Uterus (tissue), 4 donors: Measurements from ENCODE around the gene BDH1. TPM values are rescaled to one million over a fixed set of nuclear protein-coding genes. Genes with fewer than 3 reads are reported as not detected.
"Not testable (repeated sequence)": the region's sequence is repeated elsewhere in the genome, so short reads cannot be mapped to it uniquely, and the experiment has no call there.

Source experiments
- DNase-seq, 2 donors: peaks; one replicate each; pipeline ENCODE4 v3.0.0-alpha.2; 2019 to 2020
- H3K27ac ChIP-seq, 2 donors: fragments of 200-600 bp; sonication (generic); 1 replicate in 1 of 2; 2 replicates in 1 of 2; pipeline ENCODE4 v1.5.1; 2016 to 2018
- H3K27me3 ChIP-seq, 2 donors: fragments of 200-600 bp; sonication (generic); one replicate each; pipeline ENCODE4 v1.5.1; 2018 to 2019; ENCODE audit warnings: control low read depth in 1 of 2
- H3K36me3 ChIP-seq, 2 donors: fragments of 200-600 bp; sonication (generic); one replicate each; pipeline ENCODE4 v1.5.1; 2019; ENCODE audit warnings: control low read depth in 1 of 2
- H3K4me1 ChIP-seq, 2 donors: fragments of 200-600 bp; sonication (generic); one replicate each; pipeline ENCODE4 v1.5.1; 2018 to 2019; ENCODE audit warnings: control low read depth in 1 of 2
- H3K4me3 ChIP-seq, 2 donors: fragments of 200-600 bp; sonication (generic); 1 replicate in 1 of 2; 2 replicates in 1 of 2; pipeline ENCODE4 v1.5.1; 2018 to 2019; ENCODE audit warnings: mild to moderate bottlenecking in 1 of 2
- H3K9me3 ChIP-seq, 2 donors: fragments of 200-600 bp; sonication (generic); one replicate each; pipeline ENCODE4 v1.5.1; 2019; ENCODE audit warnings: control low read depth in 1 of 2
- POLR2A ChIP-seq, 2 donors: fragments of 450-650 bp; IDR thresholded peaks; one replicate each; pipeline ENCODE4 v1.6.1; 2016; ENCODE audit warnings: antibody characterized with exemption in 2 of 2, mild to moderate bottlenecking in 1 of 2, moderate library complexity in 1 of 2
- intact Hi-C: fragments of 100-400 bp; cut with DNase I; formaldehyde crosslinking; loops from one replicate; pipeline ENCODE4 v1.15.1; 2023; ENCODE audit warnings: low total_unique reads
- total RNA-seq, 4 donors: library from RNA; depleted of rRNA in 3 of 4; stranded (reverse); fragments of >200 nt in 3 of 4; gene quantifications; one replicate each; pipeline versions ENCODE4 v1.1.0 to v1.2.4, GENCODE V29; 2014 to 2023
- TF ChIP-seq, protein P1 (sequence below), 4 experiments: fragments of 200-600 bp in 2 of 4; fragments of 450-650 bp in 2 of 4; sonication (generic) in 2 of 4; IDR thresholded peaks; one replicate each; pipeline ENCODE4 v1.5.1; 2016 to 2019; ENCODE audit warnings: antibody characterized with exemption in 4 of 4, mild to moderate bottlenecking in 2 of 4, moderate library complexity in 1 of 4
- donor health status: DM: yes; HTN: yes; CAD: no.

The BDH1 gene
- total RNA-seq, 4 donors from 2014 or later = 4.4 to 23.1 (median 8.6) TPM

DNA sequence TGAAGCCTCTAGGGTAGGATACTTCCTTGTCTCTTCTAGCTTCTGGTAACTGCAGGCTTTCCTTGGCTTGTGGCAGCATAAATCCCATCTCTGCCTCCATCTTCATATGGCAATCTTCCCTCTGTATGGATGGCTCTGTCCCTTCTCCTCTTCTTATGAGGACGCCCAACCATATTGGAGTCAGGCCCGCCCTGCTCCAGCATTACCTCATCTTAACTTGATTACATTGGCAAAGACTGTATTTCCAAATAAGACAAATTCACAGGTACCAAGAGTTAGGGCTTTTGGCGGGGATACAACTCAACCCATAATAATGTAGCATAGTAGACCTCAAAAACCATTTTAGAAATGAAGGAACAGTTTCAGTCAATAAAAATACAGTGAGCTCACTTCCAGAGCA is 75.4 kb downstream of the BDH1 start:
- H3K36me3 ChIP-seq = no peaks in the 10 kb centered on the region
- no peaks in the 10 kb centered on the region for H3K4me1 ChIP-seq
- no peak for TF ChIP-seq POLR2A (IDR thresholded peaks at IDR 0.05)
- TF ChIP-seq, protein P1, sequence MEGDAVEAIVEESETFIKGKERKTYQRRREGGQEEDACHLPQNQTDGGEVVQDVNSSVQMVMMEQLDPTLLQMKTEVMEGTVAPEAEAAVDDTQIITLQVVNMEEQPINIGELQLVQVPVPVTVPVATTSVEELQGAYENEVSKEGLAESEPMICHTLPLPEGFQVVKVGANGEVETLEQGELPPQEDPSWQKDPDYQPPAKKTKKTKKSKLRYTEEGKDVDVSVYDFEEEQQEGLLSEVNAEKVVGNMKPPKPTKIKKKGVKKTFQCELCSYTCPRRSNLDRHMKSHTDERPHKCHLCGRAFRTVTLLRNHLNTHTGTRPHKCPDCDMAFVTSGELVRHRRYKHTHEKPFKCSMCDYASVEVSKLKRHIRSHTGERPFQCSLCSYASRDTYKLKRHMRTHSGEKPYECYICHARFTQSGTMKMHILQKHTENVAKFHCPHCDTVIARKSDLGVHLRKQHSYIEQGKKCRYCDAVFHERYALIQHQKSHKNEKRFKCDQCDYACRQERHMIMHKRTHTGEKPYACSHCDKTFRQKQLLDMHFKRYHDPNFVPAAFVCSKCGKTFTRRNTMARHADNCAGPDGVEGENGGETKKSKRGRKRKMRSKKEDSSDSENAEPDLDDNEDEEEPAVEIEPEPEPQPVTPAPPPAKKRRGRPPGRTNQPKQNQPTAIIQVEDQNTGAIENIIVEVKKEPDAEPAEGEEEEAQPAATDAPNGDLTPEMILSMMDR (IDR thresholded peaks at IDR 0.05) = no peak
- intact Hi-C loops = no loop called here
- no peaks in the 10 kb centered on the region for H3K9me3 ChIP-seq
- DNase-seq = no peak
- H3K27me3 ChIP-seq = no peaks in the 10 kb centered on the region
- no peak overlapping the region for H3K27ac ChIP-seq
- H3K4me3 ChIP-seq = no peak overlapping the region

DNA sequence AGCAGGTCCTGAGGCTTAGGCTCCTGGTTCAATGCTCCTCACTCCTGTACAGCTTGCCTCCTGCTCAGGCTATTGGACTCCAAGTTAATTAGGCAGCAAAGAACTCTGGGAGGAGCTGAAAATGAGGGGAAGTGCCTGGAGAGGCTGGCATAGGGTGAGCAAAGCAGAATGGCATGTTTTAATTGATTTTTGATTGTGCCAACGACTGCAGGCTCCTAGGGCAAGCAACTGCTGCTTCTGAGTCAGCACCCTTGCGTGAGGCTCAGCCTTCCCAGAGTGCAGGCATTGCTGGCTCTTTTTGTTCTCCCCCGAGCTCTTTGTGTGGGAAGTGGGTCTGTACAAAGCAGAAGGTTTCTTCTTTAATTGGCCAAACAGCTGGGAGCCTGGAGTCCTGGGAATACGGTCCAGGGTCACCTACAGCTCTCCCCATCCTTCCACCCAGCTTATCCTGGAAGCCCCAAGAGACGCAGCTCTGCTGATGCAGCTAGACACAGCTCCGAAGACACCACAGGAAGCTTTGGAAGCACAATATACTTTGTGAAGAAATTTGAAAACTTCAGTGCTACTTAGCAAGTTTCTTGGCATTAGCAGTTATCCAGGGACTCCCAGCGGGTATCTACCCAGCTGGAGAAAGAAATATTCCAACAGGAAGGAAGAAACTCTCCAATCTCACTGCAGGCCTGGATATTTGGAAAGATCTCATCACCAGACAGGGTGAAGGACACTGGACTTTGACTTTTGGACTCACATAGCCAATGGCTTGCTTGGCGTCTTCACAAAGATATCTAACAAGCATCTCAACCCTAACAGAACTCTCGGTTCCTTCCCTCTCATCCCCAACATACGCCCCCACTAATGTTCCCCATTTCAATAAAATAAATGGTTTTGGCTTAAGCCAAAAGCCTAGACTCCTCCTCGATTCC is 76.8 kb downstream of the BDH1 start:
- Histone ChIP-seq H3K27ac (no peak overlapping the region), H3K36me3 (no peaks in the 10 kb centered on the region), H3K4me1 (no peaks in the 10 kb centered on the region), H3K4me3 (no peak overlapping the region), H3K27me3 (no peaks in the 10 kb centered on the region), H3K9me3 (no peaks in the 10 kb centered on the region)
- intact Hi-C loops = no loop called here
- TF ChIP-seq POLR2A (IDR thresholded peaks at IDR 0.05) = no peak
- TF ChIP-seq, protein P1 (IDR thresholded peaks at IDR 0.05) = no peak
- no peak for DNase-seq

DNA sequence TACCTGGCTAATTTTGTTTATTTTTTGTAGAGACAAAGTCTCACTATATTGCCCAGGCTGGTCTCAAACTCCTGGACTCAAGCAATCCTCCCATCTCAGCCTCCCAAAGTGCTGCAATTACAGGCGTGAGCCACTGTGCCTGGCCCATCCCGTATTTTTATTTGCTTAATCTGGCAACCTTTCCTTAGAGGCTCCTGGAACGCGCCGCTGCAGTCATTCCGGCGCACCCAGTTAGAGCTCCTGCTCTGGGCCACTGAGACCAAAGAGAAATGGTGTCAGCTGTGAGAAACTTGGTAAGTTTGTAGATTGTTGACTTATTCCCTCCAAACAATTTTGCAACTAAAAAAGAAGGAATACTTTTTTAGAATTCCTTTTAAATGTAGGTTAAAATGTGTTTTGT is 78.0 kb downstream of the BDH1 start:
- H3K36me3 ChIP-seq, H3K4me1 ChIP-seq, intact Hi-C loops, DNase-seq, H3K27ac ChIP-seq, H3K4me3 ChIP-seq, H3K27me3 ChIP-seq, H3K9me3 ChIP-seq: not testable (repeated sequence)

DNA sequence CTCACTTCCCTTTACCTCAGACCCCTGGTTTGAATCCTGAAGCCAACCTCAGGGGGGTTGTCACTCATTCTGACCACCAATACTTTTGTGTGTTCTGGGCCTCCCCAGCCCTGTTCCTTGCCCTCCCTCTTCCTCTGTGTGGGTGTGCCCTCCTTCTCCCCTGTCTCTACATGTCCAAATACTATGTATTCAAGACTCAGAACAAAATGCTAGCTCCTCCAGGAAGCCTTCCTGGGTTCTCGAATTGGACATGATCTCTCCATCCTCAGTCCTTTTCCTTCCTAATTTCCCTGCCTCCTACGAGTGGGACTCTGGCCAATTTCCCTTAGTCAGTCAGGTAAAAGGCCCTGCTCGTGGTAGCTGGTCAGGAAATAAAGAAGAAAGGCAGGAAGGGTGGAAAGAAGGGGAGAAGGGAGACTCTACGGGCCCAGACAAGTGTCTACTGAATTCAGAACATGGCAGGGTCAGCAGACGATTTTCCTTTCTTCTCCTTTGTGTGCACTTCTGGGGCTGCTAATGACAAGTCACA is 79.7 kb downstream of the BDH1 start:
- intact Hi-C loops = no loop called here
- no peaks in the 10 kb centered on the region for H3K4me1 ChIP-seq
- no peaks in the 10 kb centered on the region for H3K27me3 ChIP-seq
- no peak overlapping the region for H3K27ac ChIP-seq
- TF ChIP-seq POLR2A (IDR thresholded peaks at IDR 0.05) = no peak
- TF ChIP-seq, protein P1 (IDR thresholded peaks at IDR 0.05) = no peak
- DNase-seq = no peak
- H3K4me3 ChIP-seq = no peak overlapping the region
- H3K36me3 ChIP-seq = no peaks in the 10 kb centered on the region
- no peaks in the 10 kb centered on the region for H3K9me3 ChIP-seq

DNA sequence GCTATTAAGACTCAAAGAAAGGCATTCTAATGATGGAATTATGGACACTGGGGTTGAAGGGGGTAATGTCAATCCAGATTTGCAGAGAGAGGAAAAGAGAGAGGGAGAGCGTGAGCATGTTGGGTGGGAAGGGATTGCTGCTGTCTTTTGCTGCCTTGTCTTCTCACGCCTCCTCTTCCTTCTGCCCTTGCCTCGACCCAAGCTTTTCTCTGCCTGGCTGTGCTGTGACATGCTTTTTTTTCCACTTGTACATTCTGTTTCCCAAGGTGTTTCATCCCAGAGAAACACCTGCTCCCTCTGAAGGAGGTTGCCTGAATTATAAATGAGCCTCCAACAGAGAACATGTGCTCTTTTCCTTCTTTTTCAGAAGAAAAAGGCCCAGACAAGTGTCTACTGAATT is 80.3 kb downstream of the BDH1 start:
- no peak overlapping the region for H3K27ac ChIP-seq
- TF ChIP-seq, protein P1 (IDR thresholded peaks at IDR 0.05) = no peak
- TF ChIP-seq POLR2A (IDR thresholded peaks at IDR 0.05) = no peak
- no peaks in the 10 kb centered on the region for H3K4me1 ChIP-seq
- no peaks in the 10 kb centered on the region for H3K27me3 ChIP-seq
- H3K9me3 ChIP-seq = no peaks in the 10 kb centered on the region
- H3K4me3 ChIP-seq = no peak overlapping the region
- intact Hi-C loops = no loop called here
- no peaks in the 10 kb centered on the region for H3K36me3 ChIP-seq
- DNase-seq = no peak
